ENCODE measurements around the gene SUPT3H.

Gene SUPT3H

GRCh38 chr6:45377554-45378333 is at the start of gene SUPT3H:
Gene SUPT3H (minus strand): TSS chr6:45377934.
- peak; percentile 72 for DNase-seq

GRCh38 chr6:45426251-45426650 is 48.5 kb upstream of the SUPT3H start:
- no peak for DNase-seq

DNA sequence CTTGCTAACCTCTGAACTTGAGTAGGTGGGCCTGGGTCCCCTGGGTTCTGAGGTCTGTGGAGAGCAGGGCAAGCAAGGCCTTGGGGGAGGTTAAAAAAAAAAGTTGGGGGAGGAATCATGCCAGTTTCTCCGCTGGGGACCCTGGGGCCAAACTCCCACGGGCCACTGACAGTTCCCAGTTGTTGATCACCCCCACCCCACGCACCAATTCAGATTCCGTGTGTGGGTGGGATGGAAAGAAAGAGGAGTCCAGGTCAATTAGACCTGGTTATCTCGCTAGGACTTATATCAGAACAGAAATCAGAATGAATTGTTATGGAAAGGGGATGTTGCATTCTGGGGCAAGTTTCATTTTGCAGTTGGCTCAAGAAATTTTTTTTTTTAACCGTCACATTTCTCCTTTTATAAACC is 46.7 kb upstream of the SUPT3H start:
- no peak for DNase-seq

GRCh38 chr6:45423824-45424450 is 46.2 kb upstream of the SUPT3H start:
- DNase-seq: no peak

GRCh38 chr6:45423111-45423823 is 45.5 kb upstream of the SUPT3H start:
- DNase-seq: no peak

DNA sequence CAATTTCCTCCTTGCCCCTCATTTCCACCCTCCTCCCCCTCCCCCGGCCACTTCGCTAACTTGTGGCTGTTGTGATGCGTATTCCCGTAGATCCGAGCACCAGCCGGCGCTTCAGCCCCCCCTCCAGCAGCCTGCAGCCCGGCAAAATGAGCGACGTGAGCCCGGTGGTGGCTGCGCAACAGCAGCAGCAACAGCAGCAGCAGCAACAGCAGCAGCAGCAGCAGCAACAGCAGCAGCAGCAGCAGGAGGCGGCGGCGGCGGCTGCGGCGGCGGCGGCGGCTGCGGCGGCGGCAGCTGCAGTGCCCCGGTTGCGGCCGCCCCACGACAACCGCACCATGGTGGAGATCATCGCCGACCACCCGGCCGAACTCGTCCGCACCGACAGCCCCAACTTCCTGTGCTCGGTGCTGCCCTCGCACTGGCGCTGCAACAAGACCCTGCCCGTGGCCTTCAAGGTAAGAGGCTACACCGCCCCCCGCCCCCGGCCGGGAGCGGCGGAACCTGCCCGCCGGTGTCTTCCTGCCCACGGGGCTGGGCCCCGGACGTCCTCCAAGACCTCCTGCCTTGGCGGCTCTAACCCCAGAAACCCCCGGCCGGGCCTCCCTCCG is 44.9 kb upstream of the SUPT3H start:
- DNase-seq: no peak

- DNase-seq: no peak
Measured at GRCh38 chr6:45421709-45422502, 44.2 kb upstream of the SUPT3H start.

GRCh38 chr6:45420909-45421708 is 43.4 kb upstream of the SUPT3H start:
- DNase-seq: no peak

- DNase-seq: peak; percentile 3
Measured at GRCh38 chr6:45420083-45420908, 42.6 kb upstream of the SUPT3H start.

DNA sequence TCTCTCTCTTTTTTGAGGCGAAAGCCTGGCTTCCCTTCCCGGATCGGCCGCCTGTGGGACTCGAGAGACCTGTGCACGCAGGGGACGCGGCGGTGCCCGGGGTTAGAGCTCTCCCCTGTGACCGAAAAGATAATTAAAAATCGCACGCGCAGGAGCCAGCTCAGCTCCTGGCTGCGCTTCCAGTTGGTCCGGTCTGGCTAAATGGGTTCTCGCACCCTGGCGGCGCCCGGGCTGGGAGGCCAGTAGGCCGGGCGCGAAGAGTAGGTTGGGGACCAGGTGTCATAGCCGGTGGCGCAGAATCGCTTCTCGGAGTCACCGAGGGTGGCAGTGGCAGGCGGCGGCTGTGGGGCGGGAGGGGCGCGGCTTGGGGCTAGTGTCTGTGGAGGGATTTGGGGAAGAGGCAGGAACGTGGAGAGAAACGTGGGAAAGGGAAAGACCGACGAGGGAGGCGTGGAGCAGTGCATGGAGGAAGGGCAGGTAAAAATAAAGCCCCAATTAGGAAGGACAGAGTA is 41.9 kb upstream of the SUPT3H start:
- DNase-seq: peak; percentile 8

DNA sequence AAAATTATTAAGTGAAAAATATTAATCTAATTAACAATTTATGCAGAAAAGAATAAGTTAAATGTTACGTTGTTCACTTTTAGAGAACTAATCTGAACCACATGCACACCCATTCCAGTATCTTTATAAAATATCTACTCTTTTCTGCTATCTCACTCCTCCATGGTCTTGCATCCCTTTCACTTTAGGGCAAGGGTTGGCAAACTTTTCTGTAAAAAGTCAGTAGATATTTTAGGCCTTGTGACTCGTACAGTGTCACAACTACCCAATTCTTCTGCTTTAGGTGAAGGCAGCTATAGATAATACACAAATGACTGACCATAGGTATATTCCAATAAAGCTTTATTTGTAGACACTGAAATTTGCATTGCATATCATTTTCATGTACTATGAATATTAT is 39.7 kb upstream of the SUPT3H start:
- DNase-seq: no peak

DNA sequence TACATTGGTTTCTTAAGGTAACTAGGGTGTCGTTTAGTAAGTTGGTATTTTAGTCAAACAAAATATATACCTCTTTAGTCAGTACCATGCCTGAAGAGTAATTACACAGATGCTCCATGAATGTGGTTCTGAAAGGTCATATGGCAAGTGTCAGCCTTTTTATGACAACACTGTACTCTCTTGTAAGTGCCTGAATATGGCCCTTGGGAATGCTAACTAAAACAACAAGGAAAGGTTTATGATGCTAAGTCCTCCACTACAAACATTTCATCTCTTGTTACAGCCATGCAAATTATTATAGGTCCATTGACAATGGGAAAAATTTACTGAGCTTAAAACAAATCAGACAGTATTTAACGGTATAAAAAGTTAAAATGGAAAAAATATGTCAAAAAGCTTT is 39.0 kb upstream of the SUPT3H start:
- DNase-seq: no peak

GRCh38 chr6:45415788-45416518 is 38.2 kb upstream of the SUPT3H start:
- DNase-seq: no peak

GRCh38 chr6:45415315-45415714 is 37.6 kb upstream of the SUPT3H start:
- no peak for DNase-seq

GRCh38 chr6:45411959-45412358 is 34.2 kb upstream of the SUPT3H start:
- DNase-seq: no peak

DNA sequence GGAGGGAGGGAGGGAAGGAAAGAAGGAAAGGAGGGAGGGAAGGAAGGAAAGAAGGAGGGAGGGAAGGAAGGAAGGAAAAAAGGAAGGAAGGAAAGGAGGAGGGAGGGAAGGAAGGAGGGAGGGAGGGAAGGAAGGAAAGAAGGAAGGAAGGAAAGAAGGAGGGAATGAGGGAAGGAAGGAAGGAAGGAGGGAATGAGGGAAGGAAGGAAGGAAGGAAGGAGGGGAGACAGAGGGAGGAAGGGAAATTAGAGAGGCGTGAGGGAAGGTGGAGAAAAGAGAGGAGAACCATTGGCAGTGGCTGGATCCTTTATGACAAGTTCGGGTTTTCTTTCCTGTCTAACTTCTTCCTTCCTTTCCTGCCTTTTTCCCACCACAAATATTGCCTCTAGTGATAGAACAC is 22.3 kb upstream of the SUPT3H start:
- no peak for DNase-seq

GRCh38 chr6:45398075-45398813 is 20.5 kb upstream of the SUPT3H start:
- DNase-seq: no peak

DNA sequence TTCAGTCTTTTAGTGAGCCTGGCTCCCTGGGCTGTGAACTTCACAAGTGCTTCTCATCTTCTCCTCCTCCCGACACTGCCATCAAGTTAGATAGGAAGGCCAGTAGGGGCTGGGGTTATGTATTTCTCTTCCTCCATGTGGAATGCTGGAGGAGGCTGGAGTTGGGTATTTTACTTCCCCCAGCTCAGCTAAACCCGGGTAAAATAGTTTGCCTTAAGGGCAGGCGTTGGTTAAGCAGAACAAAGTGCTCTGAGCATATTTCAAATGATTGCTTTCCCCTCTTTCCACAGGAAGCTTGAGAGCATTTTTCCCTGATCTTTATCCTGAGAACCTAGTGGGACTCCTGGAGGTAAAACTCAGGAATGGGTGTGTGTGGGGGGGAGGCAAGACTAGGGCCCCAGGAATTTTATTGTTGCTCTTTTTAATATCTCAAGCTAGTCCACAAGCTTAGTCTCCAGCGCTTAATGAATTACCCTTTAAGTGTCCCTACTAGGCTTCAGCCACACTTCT is 16.9 kb upstream of the SUPT3H start:
- DNase-seq: no peak

GRCh38 chr6:45388328-45388727 is 10.6 kb upstream of the SUPT3H start:
- DNase-seq: no peak
